Stimulated activated CD4-positive, alpha-beta T cell treated with anti-CD3 and anti-CD28 coated beads, Interleukin-2, amount 100 ng/mL, for 4 hours (primary cell): ENCODE data around the gene SLC16A11.
"Not testable (repeated sequence)": the region's sequence is repeated elsewhere in the genome, so short reads cannot be mapped to it uniquely, and the experiment has no call there.

Experiments used
- DNase-seq: peaks from one replicate; pipeline ENCODE4 v3.0.0-alpha.2; 2020; ENCODE audit warnings: low read depth

Gene SLC16A11, protein sequence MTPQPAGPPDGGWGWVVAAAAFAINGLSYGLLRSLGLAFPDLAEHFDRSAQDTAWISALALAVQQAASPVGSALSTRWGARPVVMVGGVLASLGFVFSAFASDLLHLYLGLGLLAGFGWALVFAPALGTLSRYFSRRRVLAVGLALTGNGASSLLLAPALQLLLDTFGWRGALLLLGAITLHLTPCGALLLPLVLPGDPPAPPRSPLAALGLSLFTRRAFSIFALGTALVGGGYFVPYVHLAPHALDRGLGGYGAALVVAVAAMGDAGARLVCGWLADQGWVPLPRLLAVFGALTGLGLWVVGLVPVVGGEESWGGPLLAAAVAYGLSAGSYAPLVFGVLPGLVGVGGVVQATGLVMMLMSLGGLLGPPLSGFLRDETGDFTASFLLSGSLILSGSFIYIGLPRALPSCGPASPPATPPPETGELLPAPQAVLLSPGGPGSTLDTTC

GRCh38 chr17:7043497-7044198 lies at the start of gene SLC16A11:
TSS of gene SLC16A11 (minus strand) at chr17:7044092. CDS start at chr17:7043513, 579 bp downstream.
- DNase-seq: no peak

GRCh38 chr17:7091311-7092005 lies 47.6 kb upstream of the SLC16A11 start:
- DNase-seq: not testable (repeated sequence)

GRCh38 chr17:7089570-7089969 lies 45.7 kb upstream of the SLC16A11 start:
- not testable (repeated sequence) for DNase-seq

- DNase-seq: not testable (repeated sequence)
Measured at GRCh38 chr17:7088442-7088841, 44.5 kb upstream of the SLC16A11 start.

GRCh38 chr17:7084088-7084487 lies 40.2 kb upstream of the SLC16A11 start:
- no peak for DNase-seq

DNA sequence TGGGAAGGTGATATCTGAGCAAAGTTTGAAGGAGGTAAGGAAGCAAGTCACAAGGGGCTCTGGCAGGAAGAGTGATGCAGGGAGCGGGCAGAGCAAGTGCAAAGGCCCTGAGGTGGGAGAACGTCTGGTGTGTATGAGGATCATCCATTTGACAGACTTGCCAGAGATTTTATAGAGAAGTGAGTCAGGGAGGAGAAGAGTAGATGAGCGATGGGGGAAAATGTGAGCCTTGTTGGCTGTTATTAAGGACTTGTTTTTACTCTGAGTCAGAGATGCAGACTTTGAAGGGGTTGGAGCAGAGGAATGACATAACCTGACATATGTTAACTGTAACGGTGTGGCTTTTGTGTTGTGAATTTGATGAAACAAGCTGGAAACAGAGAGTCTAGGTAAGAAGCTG lies 39.7 kb upstream of the SLC16A11 start:
- DNase-seq: no peak

GRCh38 chr17:7081341-7082062 lies 37.6 kb upstream of the SLC16A11 start:
- DNase-seq: no peak

DNA sequence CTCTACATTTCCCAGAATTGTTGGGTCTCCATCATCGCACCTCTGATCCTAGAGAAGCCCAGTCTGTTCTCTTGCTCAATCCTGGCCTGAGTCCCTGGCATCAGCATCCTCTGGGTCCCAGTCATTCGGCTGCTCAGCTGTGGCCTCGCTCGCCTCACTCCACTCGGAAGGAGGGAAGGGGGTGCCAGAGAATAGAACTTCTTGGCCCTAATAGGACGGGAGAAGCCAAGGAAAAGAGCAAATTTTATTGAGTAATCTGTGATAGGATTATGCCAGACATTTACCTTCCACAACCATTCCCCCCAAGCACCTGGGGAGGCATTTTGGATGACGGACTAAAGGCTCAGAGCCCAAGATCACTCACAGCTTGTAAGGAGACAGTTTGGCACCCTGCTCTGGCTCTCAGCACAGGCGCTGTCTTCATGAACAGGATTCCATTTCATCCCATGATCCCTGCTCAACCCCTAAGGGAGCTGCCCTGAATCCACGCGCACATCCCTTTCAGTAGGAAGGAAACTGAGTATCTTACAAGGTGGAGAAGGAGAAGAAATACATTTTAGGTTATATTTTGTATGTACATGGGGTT lies 36.7 kb upstream of the SLC16A11 start:
- no peak for DNase-seq

- DNase-seq: no peak
Measured at GRCh38 chr17:7079581-7080455, 35.9 kb upstream of the SLC16A11 start, which contains the start of gene CLEC10A. TSS of gene CLEC10A (minus strand) at chr17:7080251. CDS start at chr17:7078812, 1,439 bp downstream.

GRCh38 chr17:7078711-7079110 lies 34.8 kb upstream of the SLC16A11 start:
- DNase-seq: no peak

DNA sequence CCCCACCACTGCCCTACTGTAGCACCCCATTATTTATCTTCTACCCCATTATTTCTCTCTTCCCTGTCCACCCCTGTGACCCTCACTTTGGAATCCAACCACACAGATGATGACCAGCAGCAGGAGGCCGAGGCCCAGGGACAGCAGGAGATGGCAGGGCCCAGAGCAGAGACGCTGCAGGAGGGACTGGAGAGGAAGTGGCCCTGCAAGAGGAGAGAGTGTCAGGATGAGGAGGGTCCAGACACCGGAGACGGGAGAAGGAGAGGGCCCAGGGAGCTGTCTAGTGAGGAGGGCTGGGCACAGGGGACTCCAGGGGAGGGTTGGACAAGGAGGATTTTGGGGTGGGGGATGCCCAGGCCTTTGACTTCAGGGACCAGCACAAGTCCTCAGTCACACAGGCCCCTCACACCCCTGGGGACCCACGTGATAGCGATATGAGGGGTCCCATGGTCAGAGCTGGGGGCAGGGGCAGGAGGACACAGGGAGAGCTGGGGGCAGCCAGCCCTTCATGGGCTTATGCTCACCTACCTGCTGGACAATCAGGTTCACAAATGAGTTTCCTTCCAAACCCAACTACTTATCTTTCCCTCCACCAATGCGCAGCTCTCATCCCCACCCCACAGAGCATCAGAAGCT lies 34.1 kb upstream of the SLC16A11 start:
- DNase-seq: no peak

GRCh38 chr17:7074931-7075330 lies 31.0 kb upstream of the SLC16A11 start:
- no peak for DNase-seq

GRCh38 chr17:7072406-7072805 lies 28.5 kb upstream of the SLC16A11 start:
- DNase-seq: no peak

- no peak for DNase-seq
Measured at GRCh38 chr17:7070712-7071111, 26.8 kb upstream of the SLC16A11 start.

- no peak for DNase-seq
Measured at GRCh38 chr17:7068268-7068667, 24.4 kb upstream of the SLC16A11 start.

- no peak for DNase-seq
Measured at GRCh38 chr17:7067198-7067597, 23.3 kb upstream of the SLC16A11 start.

DNA sequence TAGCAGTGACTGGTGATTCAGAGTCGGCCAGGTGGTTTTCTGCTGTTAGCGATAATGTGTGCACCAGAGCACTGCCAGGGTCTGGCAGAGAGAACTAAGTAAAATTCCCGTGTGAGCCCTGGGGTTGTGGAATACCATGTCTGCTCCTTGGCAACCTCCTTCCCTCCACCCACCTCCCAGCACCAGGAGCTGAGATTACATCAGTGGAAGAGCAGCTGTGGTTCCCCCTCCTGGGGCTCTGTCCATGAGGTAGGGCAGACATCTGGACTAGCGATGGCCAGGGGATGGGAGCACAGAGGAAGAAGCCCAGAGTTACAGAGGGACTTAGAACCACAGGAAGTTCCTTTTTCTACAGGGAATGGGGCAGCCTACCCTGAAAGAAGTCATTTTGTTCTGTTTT lies 20.4 kb upstream of the SLC16A11 start:
- DNase-seq: no peak

DNA sequence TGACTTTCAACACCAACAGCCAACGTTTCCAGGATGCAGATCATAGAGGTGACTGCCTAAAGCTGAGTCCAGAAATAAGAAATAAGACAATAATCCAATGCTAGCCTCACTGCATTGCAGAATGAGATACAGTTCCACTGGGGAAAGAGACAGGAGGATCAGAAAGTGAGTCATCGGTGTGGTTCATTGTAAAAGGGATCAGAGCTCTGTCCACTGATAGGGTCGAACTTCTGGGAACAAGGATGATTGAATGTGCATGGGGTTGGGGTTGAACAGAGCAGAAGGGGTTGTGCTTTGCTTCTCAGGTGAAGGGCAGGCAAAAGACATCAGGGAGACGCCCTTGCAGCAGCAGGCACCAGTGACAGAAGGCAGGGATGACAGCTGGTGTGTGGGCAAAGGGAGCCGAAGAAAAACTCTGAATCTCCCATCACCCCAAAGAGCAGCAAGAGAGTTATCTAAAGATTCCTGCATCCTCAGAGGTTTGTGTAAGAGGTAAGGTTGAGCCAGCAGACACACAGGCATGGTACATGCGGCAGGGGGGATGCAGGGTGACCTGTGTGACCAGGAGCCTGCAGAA lies 19.7 kb upstream of the SLC16A11 start:
- DNase-seq: no peak

DNA sequence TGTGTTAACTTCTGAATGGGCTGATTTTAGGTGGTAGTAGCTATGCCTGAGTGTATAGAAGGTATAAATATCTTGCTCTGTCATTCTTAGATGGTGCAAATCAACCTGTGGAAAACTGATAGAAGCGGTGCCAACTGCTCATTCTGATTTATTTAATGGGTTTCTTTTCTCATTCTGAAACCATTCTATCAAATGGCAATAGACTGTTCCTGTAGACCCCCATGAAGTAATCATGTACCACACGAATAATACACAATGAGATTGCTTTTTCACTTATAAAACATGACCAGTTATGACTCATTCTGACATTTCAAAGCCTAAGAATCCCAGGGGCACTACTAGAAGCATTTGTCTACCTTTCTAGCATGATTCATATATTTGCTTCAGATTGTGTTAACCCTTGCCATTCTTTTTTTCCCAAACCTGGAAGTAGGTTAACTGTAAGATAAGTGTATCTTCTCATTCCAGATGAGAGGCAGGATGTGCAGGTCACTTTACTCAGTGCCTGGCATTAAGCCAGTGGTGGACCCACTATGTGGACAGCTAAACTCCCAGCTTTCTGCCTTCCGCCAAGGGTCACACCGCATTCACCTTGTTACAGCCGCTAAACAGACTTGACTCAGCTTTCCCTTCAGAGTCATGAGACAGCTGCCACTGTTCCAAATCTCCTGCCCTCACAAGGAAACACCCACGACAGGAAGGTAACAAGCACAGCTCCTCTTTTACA lies 16.4 kb upstream of the SLC16A11 start:
- DNase-seq: peak; percentile 39
